Measurements from ENCODE around the gene FAM83E. TPM values are rescaled to one million over a fixed set of nuclear protein-coding genes. Genes with fewer than 3 reads are reported as not detected.

FAM83E gene
- total RNA-seq, 1 donor from 2014 or later = 1.1 TPM

DNA sequence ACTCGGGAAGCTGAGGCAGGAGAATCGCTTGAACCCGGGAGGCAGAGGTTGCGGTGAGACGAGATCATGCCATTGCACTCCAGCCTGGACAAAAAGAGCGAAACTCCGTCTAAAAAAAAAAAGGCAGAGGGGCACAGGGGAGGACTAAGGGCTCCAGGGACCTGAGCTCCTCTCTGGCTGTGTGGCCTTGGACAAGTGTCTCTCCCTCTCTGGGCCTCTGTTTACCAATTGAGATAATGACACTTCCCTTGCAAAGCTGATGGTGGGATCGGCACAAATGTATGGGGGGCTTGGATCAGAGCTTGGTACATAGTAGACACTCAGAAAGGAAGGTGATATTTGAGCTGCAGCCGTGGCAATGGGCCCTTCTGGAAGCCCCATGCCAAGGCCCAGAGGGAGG is 19.7 kb downstream of the FAM83E start:
- Mint-ChIP-seq H3K27me3 (ENCODE audit: unreplicated experiment) (peaks cover 4% of the 10 kb centered on the region), H3K4me1 (ENCODE audit: unreplicated experiment) (peaks cover 2% of the 10 kb centered on the region), H3K27ac (ENCODE audit: unreplicated experiment) (no peak overlapping the region), H3K9me3 (ENCODE audit: unreplicated experiment) (no peaks in the 10 kb centered on the region), H3K4me3 (ENCODE audit: unreplicated experiment) (no peak overlapping the region), H3K36me3 (ENCODE audit: unreplicated experiment) (no peaks in the 10 kb centered on the region)
- DNase-seq (ENCODE audit: extremely low spot score, unreplicated experiment) = no peak
- TF ChIP-seq, protein P1, sequence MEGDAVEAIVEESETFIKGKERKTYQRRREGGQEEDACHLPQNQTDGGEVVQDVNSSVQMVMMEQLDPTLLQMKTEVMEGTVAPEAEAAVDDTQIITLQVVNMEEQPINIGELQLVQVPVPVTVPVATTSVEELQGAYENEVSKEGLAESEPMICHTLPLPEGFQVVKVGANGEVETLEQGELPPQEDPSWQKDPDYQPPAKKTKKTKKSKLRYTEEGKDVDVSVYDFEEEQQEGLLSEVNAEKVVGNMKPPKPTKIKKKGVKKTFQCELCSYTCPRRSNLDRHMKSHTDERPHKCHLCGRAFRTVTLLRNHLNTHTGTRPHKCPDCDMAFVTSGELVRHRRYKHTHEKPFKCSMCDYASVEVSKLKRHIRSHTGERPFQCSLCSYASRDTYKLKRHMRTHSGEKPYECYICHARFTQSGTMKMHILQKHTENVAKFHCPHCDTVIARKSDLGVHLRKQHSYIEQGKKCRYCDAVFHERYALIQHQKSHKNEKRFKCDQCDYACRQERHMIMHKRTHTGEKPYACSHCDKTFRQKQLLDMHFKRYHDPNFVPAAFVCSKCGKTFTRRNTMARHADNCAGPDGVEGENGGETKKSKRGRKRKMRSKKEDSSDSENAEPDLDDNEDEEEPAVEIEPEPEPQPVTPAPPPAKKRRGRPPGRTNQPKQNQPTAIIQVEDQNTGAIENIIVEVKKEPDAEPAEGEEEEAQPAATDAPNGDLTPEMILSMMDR (IDR thresholded peaks at IDR 0.05) = no peak

DNA sequence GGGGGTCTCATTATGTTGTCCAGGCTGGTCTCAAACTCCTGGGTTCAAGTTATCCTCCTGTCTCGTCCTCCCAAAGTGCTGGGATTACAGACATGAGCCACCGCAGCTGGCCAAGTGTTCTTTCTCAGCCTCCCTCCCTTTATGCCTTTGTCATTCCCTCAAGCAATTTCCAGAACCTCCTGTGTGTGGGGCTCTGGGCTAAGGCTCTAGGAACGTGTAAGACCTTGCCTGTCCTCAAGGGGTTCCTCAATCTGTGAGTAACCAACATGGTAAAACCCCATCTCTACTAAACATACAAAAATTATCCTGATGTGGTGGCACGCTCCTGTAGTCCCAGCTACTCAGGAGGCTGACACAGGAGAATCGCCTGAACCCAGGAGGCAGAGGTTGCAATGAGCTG is 23.9 kb downstream of the FAM83E start:
- H3K9me3 Mint-ChIP-seq (ENCODE audit: unreplicated experiment) = no peaks in the 10 kb centered on the region
- no peak overlapping the region for H3K4me3 Mint-ChIP-seq (ENCODE audit: unreplicated experiment)
- no peak overlapping the region for H3K27ac Mint-ChIP-seq (ENCODE audit: unreplicated experiment)
- TF ChIP-seq, protein P1 (IDR thresholded peaks at IDR 0.05) = no peak
- no peaks in the 10 kb centered on the region for H3K36me3 Mint-ChIP-seq (ENCODE audit: unreplicated experiment)
- DNase-seq (ENCODE audit: extremely low spot score, unreplicated experiment) = no peak
- no peaks in the 10 kb centered on the region for H3K27me3 Mint-ChIP-seq (ENCODE audit: unreplicated experiment)
- peaks cover 9% of the 10 kb centered on the region for H3K4me1 Mint-ChIP-seq (ENCODE audit: unreplicated experiment)

DNA sequence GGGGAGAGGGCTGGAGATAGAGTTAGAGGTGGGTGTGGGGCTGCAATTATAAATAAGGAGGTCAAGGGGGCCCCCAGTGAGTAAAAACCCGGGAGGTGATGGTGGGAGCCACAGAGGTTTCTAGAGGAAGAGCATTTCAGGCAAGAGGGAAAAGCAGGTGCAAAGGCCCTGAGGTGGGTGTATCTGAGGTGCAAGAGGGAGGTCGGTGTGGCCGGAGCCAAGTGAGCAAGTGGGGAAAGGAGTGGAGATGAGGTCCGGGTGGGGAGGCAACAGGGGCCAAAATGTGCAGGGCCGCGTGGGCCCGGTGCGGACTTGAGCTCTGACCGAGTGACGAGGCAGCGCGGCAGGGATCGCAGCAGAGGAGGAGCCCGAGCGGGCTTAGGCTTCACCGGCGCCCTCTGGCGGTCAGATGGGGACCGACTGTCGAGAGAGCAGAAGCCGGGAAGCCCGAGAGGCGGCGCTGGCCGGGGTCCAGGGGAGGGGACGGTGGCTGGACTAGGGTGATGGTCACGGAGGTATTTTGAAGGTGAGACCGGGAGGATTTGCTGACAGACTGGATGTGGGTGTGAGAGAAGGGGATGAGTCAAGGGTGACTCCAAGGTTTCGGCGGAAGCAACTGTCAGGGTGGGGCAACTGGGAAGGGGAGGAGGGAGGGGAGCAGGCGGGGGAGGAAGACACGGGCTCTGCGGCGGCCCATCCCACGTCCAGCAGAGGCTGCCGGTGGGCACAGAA is 26.0 kb downstream of the FAM83E start:
- Mint-ChIP-seq H3K9me3 (ENCODE audit: unreplicated experiment) (no peaks in the 10 kb centered on the region), H3K4me1 (ENCODE audit: unreplicated experiment) (peaks cover 13% of the 10 kb centered on the region), H3K27me3 (ENCODE audit: unreplicated experiment) (no peaks in the 10 kb centered on the region), H3K36me3 (ENCODE audit: unreplicated experiment) (no peaks in the 10 kb centered on the region), H3K27ac (ENCODE audit: unreplicated experiment) (peak overlapping the region; percentile 27), H3K4me3 (ENCODE audit: unreplicated experiment) (peak overlapping the region; percentile 79)
- peak; percentile 97 for DNase-seq (ENCODE audit: extremely low spot score, unreplicated experiment)
- TF ChIP-seq, protein P1 (IDR thresholded peaks at IDR 0.05) = peak; percentile 97

DNA sequence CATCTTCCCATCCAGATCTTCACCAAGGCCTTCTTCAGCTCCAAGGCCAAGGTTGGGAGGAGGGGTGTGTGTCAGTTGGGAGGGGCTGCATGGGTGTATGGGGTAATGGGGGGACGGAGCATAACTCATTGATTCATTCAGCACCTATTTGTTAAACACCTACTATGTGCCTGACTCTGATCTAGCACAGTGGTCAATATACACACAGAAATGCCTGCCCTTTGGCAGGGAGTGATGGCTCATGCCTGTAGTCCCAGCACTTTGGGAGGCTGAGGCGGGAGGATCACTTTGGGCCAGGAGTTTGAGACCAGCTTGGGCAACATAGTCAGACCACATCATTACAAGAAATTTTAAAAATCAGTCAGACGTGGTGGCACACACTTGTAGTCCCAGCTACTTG is 27.5 kb downstream of the FAM83E start:
- H3K4me3 Mint-ChIP-seq (ENCODE audit: unreplicated experiment) = no peak overlapping the region

DNA sequence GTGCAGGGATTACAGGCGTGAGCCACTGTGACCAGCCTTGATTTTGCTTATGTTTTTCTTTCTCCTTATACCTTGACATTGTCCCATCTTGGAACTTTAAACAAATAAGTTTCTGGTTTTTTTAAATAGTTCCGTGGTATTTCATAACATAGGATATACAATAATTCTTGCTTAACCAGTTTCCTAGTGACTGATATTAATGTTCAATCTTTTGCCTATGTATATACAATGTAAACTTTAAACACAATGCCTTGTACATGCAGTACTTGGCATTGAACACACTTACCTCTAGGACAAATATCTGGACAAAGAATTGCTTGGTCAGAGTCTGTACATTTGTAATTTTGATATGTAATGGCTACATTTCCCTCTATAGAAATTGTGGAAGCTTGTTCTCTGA is 32.7 kb downstream of the FAM83E start:
- TF ChIP-seq, protein P1 (IDR thresholded peaks at IDR 0.05) = no peak
- Mint-ChIP-seq H3K4me3 (ENCODE audit: unreplicated experiment) (no peak overlapping the region), H3K27me3 (ENCODE audit: unreplicated experiment) (no peaks in the 10 kb centered on the region), H3K36me3 (ENCODE audit: unreplicated experiment) (no peaks in the 10 kb centered on the region), H3K9me3 (ENCODE audit: unreplicated experiment) (no peaks in the 10 kb centered on the region), H3K4me1 (ENCODE audit: unreplicated experiment) (peaks cover 4% of the 10 kb centered on the region), H3K27ac (ENCODE audit: unreplicated experiment) (no peak overlapping the region)
- no peak for DNase-seq (ENCODE audit: extremely low spot score, unreplicated experiment)

More for the DNA sequence above, 27.5 kb downstream of the FAM83E start:
- TF ChIP-seq, protein P1 (IDR thresholded peaks at IDR 0.05) = no peak
- no peak for DNase-seq (ENCODE audit: extremely low spot score, unreplicated experiment)
- Mint-ChIP-seq H3K27ac (ENCODE audit: unreplicated experiment) (no peak overlapping the region), H3K36me3 (ENCODE audit: unreplicated experiment) (no peaks in the 10 kb centered on the region), H3K4me1 (ENCODE audit: unreplicated experiment) (peaks cover 13% of the 10 kb centered on the region), H3K9me3 (ENCODE audit: unreplicated experiment) (no peaks in the 10 kb centered on the region), H3K27me3 (ENCODE audit: unreplicated experiment) (no peaks in the 10 kb centered on the region)
